Left ventricle myocardium inferior (tissue), 1 donor: ENCODE measurements around the gene CNGB1. TPM values are rescaled to one million over a fixed set of nuclear protein-coding genes. Genes with fewer than 3 reads are reported as not detected.

Experiments used
- DNase-seq: peaks from one replicate; pipeline ENCODE4 v3.0.0-alpha.2; 2020
- H3K27ac ChIP-seq: fragments of 200-600 bp; replicated peaks from 2 replicates; pipeline ENCODE4 v1.8.0; 2021
- H3K27me3 ChIP-seq: fragments of 200-600 bp; 2 replicates; pipeline ENCODE4 v1.8.0; 2021; ENCODE audit warnings: low read depth
- H3K36me3 ChIP-seq: fragments of 200-600 bp; 2 replicates; pipeline ENCODE4 v1.8.0; 2021
- H3K4me1 ChIP-seq: fragments of 200-600 bp; 2 replicates; pipeline ENCODE4 v1.8.0; 2021
- H3K4me3 ChIP-seq: fragments of 200-600 bp; 2 replicates; pipeline ENCODE4 v1.8.0; 2021; ENCODE audit warnings: mild to moderate bottlenecking, moderate library complexity
- H3K9me3 ChIP-seq: fragments of 200-600 bp; replicated peaks from 2 replicates; pipeline ENCODE4 v1.8.0; 2021
- CTCF ChIP-seq: fragments of 200-600 bp; IDR thresholded peaks from 2 replicates; pipeline ENCODE4 v1.8.0; 2021; ENCODE audit warnings: antibody characterized with exemption, mild to moderate bottlenecking, borderline replicate concordance
- intact Hi-C: fragments of 100-400 bp; cut with micrococcal nuclease; formaldehyde crosslinking; loops from one replicate; pipeline ENCODE4 v1.11.0; 2022
- total RNA-seq: library from RNA; stranded (reverse); fragmentation: NEBNext Ultra II Directional; extraction: Animal tissue kit (Norgen Biotek cat#: 25700); gene quantifications from one replicate; pipeline ENCODE4 v1.2.1, GENCODE V29; 2021
- donor health status: DM: no; HTN: yes; CAD: no; lungs with severe emphysema.

The CNGB1 gene
- total RNA-seq, 1 donor from 2014 or later = not detected

DNA sequence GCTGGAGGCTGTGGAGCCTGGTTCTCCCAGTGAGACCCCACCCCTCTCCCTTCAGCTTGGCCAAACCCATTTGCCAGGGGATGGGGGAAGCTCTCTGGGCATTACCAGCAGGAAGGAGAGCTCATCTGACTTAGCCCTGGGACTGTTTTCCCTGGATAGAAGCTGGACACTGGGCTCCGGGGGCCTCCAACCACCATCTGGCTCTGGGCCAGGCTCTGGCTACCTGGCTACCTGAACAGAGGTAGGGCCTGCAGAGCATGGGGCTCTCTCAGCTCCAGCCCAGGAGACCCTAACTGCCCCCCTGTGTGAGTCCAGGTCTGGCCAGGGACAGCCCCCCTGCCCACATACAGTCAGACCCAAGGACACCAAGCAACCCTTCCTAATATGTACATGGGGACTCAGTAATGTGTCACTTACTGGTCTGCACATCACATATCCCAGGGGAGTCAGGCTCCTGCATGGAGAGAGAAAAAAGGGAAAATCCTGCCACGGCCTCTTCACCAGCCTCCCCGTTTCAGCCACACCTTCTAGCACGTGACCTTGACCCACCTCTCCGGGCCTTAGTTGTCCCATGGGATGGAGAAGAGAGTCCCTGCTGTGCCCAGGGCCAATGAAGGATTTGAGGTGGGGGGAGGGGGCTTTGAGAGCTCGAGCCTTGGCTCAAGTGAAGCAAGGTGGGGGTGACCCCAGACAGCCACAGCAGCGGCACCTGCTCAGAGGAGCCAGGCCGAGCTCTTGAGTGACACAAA, 13.8 kb downstream of the CNGB1 start:
- intact Hi-C loops = no loop called here
- H3K27ac ChIP-seq = no peak overlapping the region
- no peaks in the 10 kb centered on the region for H3K4me1 ChIP-seq
- no peaks in the 10 kb centered on the region for H3K27me3 ChIP-seq
- no peak for TF ChIP-seq CTCF
- DNase-seq = no peak
- H3K4me3 ChIP-seq = no peak overlapping the region
- H3K36me3 ChIP-seq = no peaks in the 10 kb centered on the region
- H3K9me3 ChIP-seq = no peaks in the 10 kb centered on the region

DNA sequence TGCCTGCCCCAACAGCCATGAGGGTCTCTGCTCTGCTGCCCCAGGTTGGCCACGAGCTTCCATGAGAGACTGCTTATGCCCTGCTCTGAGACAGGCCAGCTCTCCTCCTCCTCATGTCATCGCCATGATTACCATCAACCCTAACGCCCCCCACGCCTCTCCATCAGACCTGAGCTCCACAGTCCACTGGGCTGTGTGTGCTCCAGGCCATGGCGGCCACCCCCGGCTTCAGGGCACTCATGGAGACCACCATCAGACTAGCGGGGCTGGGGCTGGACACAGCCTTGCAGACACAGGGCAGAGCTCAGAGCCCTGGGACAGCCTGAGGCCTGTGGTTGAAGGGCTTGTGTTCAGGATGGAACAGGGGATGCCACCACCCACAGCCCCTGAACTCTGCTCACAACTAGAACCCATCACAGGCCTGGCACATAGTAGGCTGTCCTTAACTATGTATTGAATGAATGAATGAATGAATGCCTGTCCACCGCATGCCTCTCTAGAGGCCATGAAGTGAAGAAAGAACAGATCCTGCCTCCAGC, 14.6 kb downstream of the CNGB1 start:
- no peaks in the 10 kb centered on the region for H3K9me3 ChIP-seq
- H3K27ac ChIP-seq = no peak overlapping the region
- no peak overlapping the region for H3K4me3 ChIP-seq
- intact Hi-C loops = no loop called here
- peaks cover 7% of the 10 kb centered on the region for H3K27me3 ChIP-seq
- no peaks in the 10 kb centered on the region for H3K36me3 ChIP-seq
- no peaks in the 10 kb centered on the region for H3K4me1 ChIP-seq
- DNase-seq = no peak
- TF ChIP-seq CTCF = no peak

DNA sequence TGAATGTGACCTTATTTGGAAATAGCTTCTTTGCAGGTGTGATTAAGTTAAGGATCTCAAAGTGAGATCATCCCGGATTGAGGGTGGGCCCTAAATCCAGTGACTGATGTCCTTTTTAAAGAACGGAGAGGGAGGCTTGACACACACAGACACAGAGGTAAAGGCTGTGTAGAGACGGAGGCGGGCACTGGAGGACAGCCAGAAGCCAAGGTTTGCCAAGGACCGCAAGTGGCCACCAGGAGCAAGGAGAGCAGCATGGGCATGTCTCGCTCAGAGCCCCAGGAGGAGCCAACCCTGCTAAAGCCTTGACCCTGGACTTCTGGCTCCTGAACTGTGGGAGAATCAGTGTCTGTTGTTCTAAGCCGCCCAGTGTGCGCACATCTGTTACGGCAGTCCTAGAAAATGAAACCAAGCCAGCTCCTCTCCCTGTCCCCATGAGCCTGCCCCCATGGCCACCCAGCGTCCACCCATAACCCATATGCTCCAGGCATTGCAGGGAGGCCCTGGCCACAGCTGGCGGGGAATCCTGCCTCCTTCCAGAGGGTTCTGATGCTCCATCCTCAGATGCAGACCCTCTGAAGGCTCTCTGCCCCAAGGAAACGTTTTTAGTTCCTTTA, 15.2 kb downstream of the CNGB1 start:
- H3K27me3 ChIP-seq = peaks cover 7% of the 10 kb centered on the region
- intact Hi-C loops = no loop called here
- H3K4me1 ChIP-seq = no peaks in the 10 kb centered on the region
- no peak overlapping the region for H3K4me3 ChIP-seq
- TF ChIP-seq CTCF = no peak
- no peak for DNase-seq
- no peaks in the 10 kb centered on the region for H3K9me3 ChIP-seq
- H3K36me3 ChIP-seq = no peaks in the 10 kb centered on the region
- H3K27ac ChIP-seq = no peak overlapping the region

DNA sequence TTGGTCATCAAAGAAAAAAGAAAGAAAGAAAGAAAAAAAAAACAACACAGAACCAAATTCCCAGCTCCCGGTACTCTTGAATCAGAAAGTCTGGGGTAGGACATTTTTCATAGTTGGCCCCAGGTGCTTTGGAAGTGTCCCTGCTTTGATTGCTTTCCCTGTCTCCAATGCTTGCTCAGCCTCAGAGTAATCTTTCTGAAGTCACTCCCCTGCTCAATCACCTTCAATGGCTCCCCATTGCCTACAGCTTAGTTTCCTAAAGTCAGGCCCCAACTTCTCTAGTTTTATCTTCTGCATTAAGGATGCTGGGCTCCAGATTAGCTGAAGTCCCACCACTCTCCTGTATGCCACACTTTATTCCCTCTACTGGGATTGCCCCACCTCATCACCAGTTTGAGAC, 17.1 kb downstream of the CNGB1 start:
- H3K27me3 ChIP-seq = peaks cover 22% of the 10 kb centered on the region
- H3K4me3 ChIP-seq = no peak overlapping the region
- no peaks in the 10 kb centered on the region for H3K36me3 ChIP-seq
- intact Hi-C loops = no loop called here
- TF ChIP-seq CTCF = no peak
- H3K27ac ChIP-seq = no peak overlapping the region
- no peaks in the 10 kb centered on the region for H3K9me3 ChIP-seq
- DNase-seq = no peak
- no peaks in the 10 kb centered on the region for H3K4me1 ChIP-seq

DNA sequence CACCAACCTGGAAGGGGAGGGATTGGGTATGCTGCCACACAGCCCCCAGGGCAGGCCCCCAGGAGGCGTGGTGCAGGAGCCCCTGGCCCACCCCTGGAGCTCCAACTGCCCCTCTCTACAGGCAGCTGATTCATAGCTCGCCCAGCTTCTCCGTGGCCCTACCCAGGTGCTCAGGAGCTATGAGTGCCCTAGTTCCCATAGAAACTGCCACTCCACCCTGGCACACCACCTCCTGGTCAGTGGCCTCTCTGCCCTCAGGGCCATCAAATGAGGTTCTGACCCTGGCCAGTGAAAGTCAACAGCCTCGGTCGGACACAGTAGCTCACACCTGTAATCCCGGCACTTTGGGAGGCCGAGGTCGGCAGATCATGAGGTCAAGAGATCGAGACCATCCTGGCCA, 18.0 kb downstream of the CNGB1 start:
- TF ChIP-seq CTCF = no peak
- Histone ChIP-seq H3K27ac (no peak overlapping the region), H3K4me1 (no peaks in the 10 kb centered on the region), H3K9me3 (no peaks in the 10 kb centered on the region), H3K27me3 (peaks cover 22% of the 10 kb centered on the region), H3K4me3 (no peak overlapping the region), H3K36me3 (no peaks in the 10 kb centered on the region)
- no peak for DNase-seq
- intact Hi-C loops = no loop called here
